ENCODE measurements around the gene MARCHF11.

Gene MARCHF11

DNA sequence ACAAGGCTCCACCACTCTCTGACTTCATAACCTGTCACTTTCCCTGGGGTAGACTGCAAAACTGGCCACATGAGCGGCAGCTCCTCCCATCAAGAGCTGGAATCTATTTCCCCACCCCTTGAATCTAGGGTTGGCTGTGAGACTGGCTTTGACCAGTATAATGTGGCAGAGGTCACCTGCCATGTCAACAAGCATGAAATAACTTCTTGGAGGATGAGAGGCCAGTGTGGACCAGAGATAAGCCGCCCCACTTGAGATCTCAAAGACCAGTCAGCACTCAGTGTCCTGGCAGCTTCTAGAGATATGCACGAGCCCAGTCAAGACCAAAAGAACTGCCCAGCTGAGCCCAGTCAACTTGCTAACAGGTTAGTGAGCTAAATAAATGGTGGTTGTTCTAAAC, 59.0 kb downstream of the MARCHF11 start:
- Histone ChIP-seq H4K91ac (ENCODE audit: low read depth, low read length) (no peak overlapping the region), H4K8ac (ENCODE audit: low read depth, low read length) (no peak overlapping the region), H3K14ac (ENCODE audit: low read length) (no peak overlapping the region), H3K27ac (ENCODE audit: low read depth, low read length) (no peak overlapping the region), H3K9me3 (ENCODE audit: insufficient read depth, low read depth, low read length) (no peaks in the 10 kb centered on the region), H3K79me2 (ENCODE audit: control insufficient read depth, insufficient read depth, low read length, poor library complexity) (no peaks in the 10 kb centered on the region), H4K12ac (ENCODE audit: low read depth, low read length) (no peak overlapping the region), H2AK5ac (ENCODE audit: low read length) (no peak overlapping the region), H3K4me1 (ENCODE audit: control insufficient read depth in 1 of 2, insufficient read depth in 2 of 2, low read length in 2 of 2) (no peaks in the 10 kb centered on the region), H3K4ac (ENCODE audit: low read depth, low read length) (no peak overlapping the region), H2AFZ (ENCODE audit: insufficient read depth, low read length, poor library complexity) (no peak overlapping the region), H3K36me3 (ENCODE audit: control insufficient read depth in 1 of 2, insufficient read depth in 2 of 2, low read length in 2 of 2) (no peaks in the 10 kb centered on the region), H3K79me1 (ENCODE audit: low read length) (no peaks in the 10 kb centered on the region), H3K23ac (ENCODE audit: low read length) (no peak overlapping the region), H3K9ac (ENCODE audit: low read length) (no peak overlapping the region), H2BK5ac (ENCODE audit: low read depth, low read length, poor library complexity) (no peak overlapping the region), H2BK12ac (ENCODE audit: low read length) (no peak overlapping the region), H2BK120ac (ENCODE audit: insufficient read depth, low read length, poor library complexity) (no peak overlapping the region), H3K4me3 (ENCODE audit: low read depth, low read length) (no peak overlapping the region), H3K18ac (ENCODE audit: low read length) (no peak overlapping the region), H3K4me2 (ENCODE audit: low read length) (no peak overlapping the region), H3K27me3 (ENCODE audit: insufficient read depth, low read length) (no peaks in the 10 kb centered on the region)
- DNase-seq = no peak
- WGBS (ENCODE audit: extremely low coverage, insufficient coverage, insufficient read length) = no CpG with 5 or more reads among the region's 3 CpGs

DNA sequence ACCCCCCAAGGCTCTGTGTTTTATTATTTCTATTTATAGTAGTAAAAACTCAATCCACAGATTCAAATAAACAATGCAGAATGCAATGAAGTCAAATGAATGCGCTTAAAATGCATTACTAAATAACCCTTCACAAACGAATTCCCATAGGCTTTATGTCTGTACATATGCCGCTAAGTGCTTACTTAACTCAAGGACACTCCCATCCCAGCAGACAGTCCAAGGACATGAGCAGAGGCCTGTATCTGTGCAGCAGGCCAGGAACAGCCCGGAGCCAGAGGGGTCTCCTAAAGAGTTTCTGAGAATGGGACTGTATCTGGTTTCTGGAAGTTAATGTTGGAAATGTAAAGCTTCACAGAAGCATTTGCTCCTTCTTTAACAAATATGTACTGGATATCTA, 59.8 kb downstream of the MARCHF11 start:
- no CpG with 5 or more reads among the region's 4 CpGs for WGBS (ENCODE audit: extremely low coverage, insufficient coverage, insufficient read length)
- H3K4me2 ChIP-seq (ENCODE audit: low read length) = no peak overlapping the region
- H3K27ac ChIP-seq (ENCODE audit: low read depth, low read length) = no peak overlapping the region
- no peak for DNase-seq
- H2AFZ ChIP-seq (ENCODE audit: insufficient read depth, low read length, poor library complexity) = no peak overlapping the region
- H2AK5ac ChIP-seq (ENCODE audit: low read length) = no peak overlapping the region
- H3K23ac ChIP-seq (ENCODE audit: low read length) = no peak overlapping the region
- no peaks in the 10 kb centered on the region for H3K9me3 ChIP-seq (ENCODE audit: insufficient read depth, low read depth, low read length)
- H3K4me3 ChIP-seq (ENCODE audit: low read depth, low read length) = no peak overlapping the region
- no peak overlapping the region for H3K18ac ChIP-seq (ENCODE audit: low read length)
- no peaks in the 10 kb centered on the region for H3K79me2 ChIP-seq (ENCODE audit: control insufficient read depth, insufficient read depth, low read length, poor library complexity)
- no peak overlapping the region for H3K4ac ChIP-seq (ENCODE audit: low read depth, low read length)
- no peak overlapping the region for H4K91ac ChIP-seq (ENCODE audit: low read depth, low read length)
- H2BK12ac ChIP-seq (ENCODE audit: low read length) = no peak overlapping the region
- H3K14ac ChIP-seq (ENCODE audit: low read length) = no peak overlapping the region
- no peaks in the 10 kb centered on the region for H3K4me1 ChIP-seq (ENCODE audit: control insufficient read depth in 1 of 2, insufficient read depth in 2 of 2, low read length in 2 of 2)
- H3K79me1 ChIP-seq (ENCODE audit: low read length) = no peaks in the 10 kb centered on the region
- no peak overlapping the region for H2BK120ac ChIP-seq (ENCODE audit: insufficient read depth, low read length, poor library complexity)
- no peaks in the 10 kb centered on the region for H3K27me3 ChIP-seq (ENCODE audit: insufficient read depth, low read length)
- H2BK5ac ChIP-seq (ENCODE audit: low read depth, low read length, poor library complexity) = no peak overlapping the region
- no peak overlapping the region for H4K12ac ChIP-seq (ENCODE audit: low read depth, low read length)
- H4K8ac ChIP-seq (ENCODE audit: low read depth, low read length) = no peak overlapping the region
- H3K9ac ChIP-seq (ENCODE audit: low read length) = no peak overlapping the region
- no peaks in the 10 kb centered on the region for H3K36me3 ChIP-seq (ENCODE audit: control insufficient read depth in 1 of 2, insufficient read depth in 2 of 2, low read length in 2 of 2)

DNA sequence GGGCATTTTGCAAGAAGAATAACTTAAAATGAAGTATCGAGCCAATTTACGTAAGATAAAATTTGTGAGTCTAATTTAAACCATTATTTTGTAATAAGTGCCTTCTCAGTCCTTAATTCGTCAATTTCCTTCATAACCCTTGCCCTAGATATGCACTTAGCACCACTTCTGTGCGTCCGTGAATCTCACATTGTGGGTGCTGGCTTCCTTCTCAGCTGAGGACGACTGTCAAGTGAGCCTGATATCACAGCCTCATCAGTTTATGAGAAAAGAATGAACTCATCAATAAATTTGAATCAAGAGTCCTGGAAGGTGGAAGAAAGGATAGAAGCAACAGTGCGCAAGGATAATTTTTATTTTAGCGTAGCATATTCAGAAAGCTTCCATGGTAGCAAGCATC, 64.5 kb downstream of the MARCHF11 start:
- no peak overlapping the region for H3K4me2 ChIP-seq (ENCODE audit: low read length)
- no peak overlapping the region for H3K9ac ChIP-seq (ENCODE audit: low read length)
- no peak overlapping the region for H2BK5ac ChIP-seq (ENCODE audit: low read depth, low read length, poor library complexity)
- no peak overlapping the region for H3K23ac ChIP-seq (ENCODE audit: low read length)
- H3K27ac ChIP-seq (ENCODE audit: low read depth, low read length) = no peak overlapping the region
- DNase-seq = no peak
- no CpG with 5 or more reads among the region's 8 CpGs for WGBS (ENCODE audit: extremely low coverage, insufficient coverage, insufficient read length)
- H3K4me1 ChIP-seq (ENCODE audit: control insufficient read depth in 1 of 2, insufficient read depth in 2 of 2, low read length in 2 of 2) = no peaks in the 10 kb centered on the region
- H3K14ac ChIP-seq (ENCODE audit: low read length) = no peak overlapping the region
- no peak overlapping the region for H2AK5ac ChIP-seq (ENCODE audit: low read length)
- H3K18ac ChIP-seq (ENCODE audit: low read length) = no peak overlapping the region
- H3K79me1 ChIP-seq (ENCODE audit: low read length) = no peaks in the 10 kb centered on the region
- H4K91ac ChIP-seq (ENCODE audit: low read depth, low read length) = no peak overlapping the region
- H3K4me3 ChIP-seq (ENCODE audit: low read depth, low read length) = no peak overlapping the region
- no peak overlapping the region for H4K8ac ChIP-seq (ENCODE audit: low read depth, low read length)
- no peaks in the 10 kb centered on the region for H3K79me2 ChIP-seq (ENCODE audit: control insufficient read depth, insufficient read depth, low read length, poor library complexity)
- peaks cover 6% of the 10 kb centered on the region for H3K9me3 ChIP-seq (ENCODE audit: insufficient read depth, low read depth, low read length)
- no peaks in the 10 kb centered on the region for H3K36me3 ChIP-seq (ENCODE audit: control insufficient read depth in 1 of 2, insufficient read depth in 2 of 2, low read length in 2 of 2)
- no peak overlapping the region for H2BK120ac ChIP-seq (ENCODE audit: insufficient read depth, low read length, poor library complexity)
- H3K4ac ChIP-seq (ENCODE audit: low read depth, low read length) = no peak overlapping the region
- H3K27me3 ChIP-seq (ENCODE audit: insufficient read depth, low read length) = no peaks in the 10 kb centered on the region
- no peak overlapping the region for H2AFZ ChIP-seq (ENCODE audit: insufficient read depth, low read length, poor library complexity)
- H4K12ac ChIP-seq (ENCODE audit: low read depth, low read length) = no peak overlapping the region
- no peak overlapping the region for H2BK12ac ChIP-seq (ENCODE audit: low read length)

DNA sequence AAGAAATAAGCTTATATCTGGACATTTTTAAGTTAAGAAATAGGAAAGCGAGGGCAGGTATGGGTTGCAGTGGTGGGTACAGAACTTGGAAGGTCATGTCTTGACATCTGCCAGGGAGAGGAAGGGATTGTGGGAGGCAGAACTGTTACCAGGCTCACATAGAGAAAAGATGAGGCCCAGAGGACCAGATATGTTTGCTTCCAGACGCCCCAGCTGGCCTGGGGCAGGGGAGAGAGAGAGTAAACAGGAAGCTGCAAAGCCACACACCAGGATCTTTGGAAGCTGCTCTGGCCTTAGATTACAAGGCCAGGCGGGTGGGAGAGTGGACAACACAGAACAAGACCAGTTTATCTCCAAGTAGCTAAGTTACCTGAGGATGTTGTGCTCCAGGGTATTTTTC, 71.2 kb downstream of the MARCHF11 start:
- no peak for DNase-seq
- Histone ChIP-seq H2AK5ac (ENCODE audit: low read length) (no peak overlapping the region), H3K79me1 (ENCODE audit: low read length) (no peaks in the 10 kb centered on the region), H2AFZ (ENCODE audit: insufficient read depth, low read length, poor library complexity) (no peak overlapping the region), H3K4me1 (ENCODE audit: control insufficient read depth in 1 of 2, insufficient read depth in 2 of 2, low read length in 2 of 2) (no peaks in the 10 kb centered on the region), H3K4ac (ENCODE audit: low read depth, low read length) (no peak overlapping the region), H3K36me3 (ENCODE audit: control insufficient read depth in 1 of 2, insufficient read depth in 2 of 2, low read length in 2 of 2) (no peaks in the 10 kb centered on the region), H3K4me2 (ENCODE audit: low read length) (no peak overlapping the region), H4K12ac (ENCODE audit: low read depth, low read length) (no peak overlapping the region), H3K9ac (ENCODE audit: low read length) (no peak overlapping the region), H3K14ac (ENCODE audit: low read length) (no peak overlapping the region), H3K4me3 (ENCODE audit: low read depth, low read length) (no peak overlapping the region), H3K79me2 (ENCODE audit: control insufficient read depth, insufficient read depth, low read length, poor library complexity) (no peaks in the 10 kb centered on the region), H2BK5ac (ENCODE audit: low read depth, low read length, poor library complexity) (no peak overlapping the region), H2BK120ac (ENCODE audit: insufficient read depth, low read length, poor library complexity) (no peak overlapping the region), H2BK12ac (ENCODE audit: low read length) (no peak overlapping the region), H3K18ac (ENCODE audit: low read length) (no peak overlapping the region), H3K27ac (ENCODE audit: low read depth, low read length) (no peak overlapping the region), H3K27me3 (ENCODE audit: insufficient read depth, low read length) (no peaks in the 10 kb centered on the region), H3K23ac (ENCODE audit: low read length) (no peak overlapping the region), H4K91ac (ENCODE audit: low read depth, low read length) (no peak overlapping the region), H3K9me3 (ENCODE audit: insufficient read depth, low read depth, low read length) (peaks cover 9% of the 10 kb centered on the region), H4K8ac (ENCODE audit: low read depth, low read length) (no peak overlapping the region)
- no CpG with 5 or more reads among the region's 3 CpGs for WGBS (ENCODE audit: extremely low coverage, insufficient coverage, insufficient read length)
